ENCODE data around the gene AFG3L2. TPM values are rescaled to one million over a fixed set of nuclear protein-coding genes. Genes with fewer than 3 reads are reported as not detected.
A peak's percentile ranks its signal among the peaks of the same experiment; 100 is the strongest.

Gene AFG3L2
- total and polyA plus RNA-seq, 9 of the 15 experiments (the other 6 are each of a cell fraction or from before 2014, with no cell fraction given), result 24.1 to 109 (median 84.0) TPM

GRCh38 chr18:12393998-12394397 is 17.0 kb upstream of the AFG3L2 start:
- Histone ChIP-seq H3K79me2 (ENCODE audit: control insufficient read depth, insufficient read depth, low read length) (no peaks in the 10 kb centered on the region), H3K9me1 (ENCODE audit: control insufficient read depth, insufficient read depth, low read length) (no peaks in the 10 kb centered on the region), H3K4me1 (replicated peaks in 1 of 2; ENCODE audit: control insufficient read depth in 2 of 2, insufficient read depth in 2 of 2, low read length in 2 of 2) (peaks cover 6 to 11% of the 10 kb centered on the region in 2 experiments; a peak in 3 of 5 replicates), H3K27ac (ENCODE audit: extremely low read depth, low read depth, low read length) (no peak overlapping the region), H4K20me1 (replicated peaks; ENCODE audit: control insufficient read depth, insufficient read depth, low read length) (no peaks in the 10 kb centered on the region), H3K4me2 (ENCODE audit: insufficient read depth, low read length) (no peak overlapping the region), H3K4me3 (no peak overlapping the region), H3K27me3 (ENCODE audit: control insufficient read depth in 2 of 2, insufficient read depth in 2 of 2, low read length in 2 of 2) (no peaks in the 10 kb centered on the region), H3K9me3 (replicated peaks; ENCODE audit: control insufficient read depth, insufficient read depth, low read depth, low read length) (no peaks in the 10 kb centered on the region), H3K36me3 (ENCODE audit: control insufficient read depth, insufficient read depth, low read length) (no peaks in the 10 kb centered on the region), H3K9ac (ENCODE audit: insufficient read depth in 1 of 2, low read depth in 2 of 2, low read length in 2 of 2) (no peak overlapping the region), H2AFZ (ENCODE audit: low read depth, low read length) (peak overlapping the region; percentile 58; the same call in 1 of the 2 replicates)
- POLR2A ChIA-PET, result interaction anchor here (0.7 to 1.5 kb wide), 5 partner anchors 17 to 253 kb away, joined by 3 to 9 read pairs (median 3); partner anchors contain the start of gene AFG3L2
- 51% methylated on average over 6 of the region's 6 CpGs for WGBS (ENCODE audit: insufficient coverage, low coverage, missing lambda C conversion rate)
- no TSS peak for BruUV-seq (replicated peaks)
- CTCF ChIA-PET (ENCODE audit: low intra/inter-chr PET ratio), result no interaction called here
- in situ Hi-C loops (cut with MboI) (loop anchor here (5.0 kb wide), 1 partner anchor 273 kb away; no protein-coding TSS in a partner anchor), intact Hi-C loops (cut with micrococcal nuclease) (loop anchor here (5.0 kb wide), 1 partner anchor 538 kb away; no protein-coding TSS in a partner anchor)
- no peak for ATAC-seq
- no peak for FAIRE-seq
- no peak for TF ChIP-seq HDAC3 (IDR thresholded peaks at IDR 0.05; ENCODE audit: borderline replicate concordance, partially characterized antibody)
- no peak for TF ChIP-seq BACH1 (tag; IDR thresholded peaks at IDR 0.05)
- TF ChIP-seq ZBTB11 (CRISPR knock-in tag; IDR thresholded peaks at IDR 0.05), result no peak
- TF ChIP-seq NEUROD1 (IDR thresholded peaks at IDR 0.05; ENCODE audit: borderline replicate concordance, low read depth, low read length, partially characterized antibody), result no peak
- DNase-seq (ENCODE audit: extremely low read depth in 1 of 4, low spot score in 3 of 4), result peak in 1 of 4 experiments; percentile 4
